AG09309 (cell line): ENCODE results near the gene PNN.
"Not testable (repeated sequence)": the region's sequence is repeated elsewhere in the genome, so short reads cannot be mapped to it uniquely, and the experiment has no call there.

Source experiments
- DNase-seq: peaks from one replicate; pipeline ENCODE4 v3.0.0-alpha.2; 2010; ENCODE audit warnings: low read depth
- H3K4me3 ChIP-seq: 2 replicates; pipeline ENCODE4 v1.5.1; 2011; ENCODE audit warnings: mild to moderate bottlenecking, low read depth, low read length, moderate library complexity; ENCODE audit not compliant: control insufficient read depth
- TF ChIP-seq, protein P1 (sequence below): IDR thresholded peaks from 2 replicates; pipeline ENCODE4 v1.5.1; 2011; ENCODE audit warnings: mild to moderate bottlenecking, low read depth, low read length, inconsistent platforms; ENCODE audit not compliant: insufficient read depth, control insufficient read depth; ENCODE audit errors: missing control alignments

PNN gene

DNA sequence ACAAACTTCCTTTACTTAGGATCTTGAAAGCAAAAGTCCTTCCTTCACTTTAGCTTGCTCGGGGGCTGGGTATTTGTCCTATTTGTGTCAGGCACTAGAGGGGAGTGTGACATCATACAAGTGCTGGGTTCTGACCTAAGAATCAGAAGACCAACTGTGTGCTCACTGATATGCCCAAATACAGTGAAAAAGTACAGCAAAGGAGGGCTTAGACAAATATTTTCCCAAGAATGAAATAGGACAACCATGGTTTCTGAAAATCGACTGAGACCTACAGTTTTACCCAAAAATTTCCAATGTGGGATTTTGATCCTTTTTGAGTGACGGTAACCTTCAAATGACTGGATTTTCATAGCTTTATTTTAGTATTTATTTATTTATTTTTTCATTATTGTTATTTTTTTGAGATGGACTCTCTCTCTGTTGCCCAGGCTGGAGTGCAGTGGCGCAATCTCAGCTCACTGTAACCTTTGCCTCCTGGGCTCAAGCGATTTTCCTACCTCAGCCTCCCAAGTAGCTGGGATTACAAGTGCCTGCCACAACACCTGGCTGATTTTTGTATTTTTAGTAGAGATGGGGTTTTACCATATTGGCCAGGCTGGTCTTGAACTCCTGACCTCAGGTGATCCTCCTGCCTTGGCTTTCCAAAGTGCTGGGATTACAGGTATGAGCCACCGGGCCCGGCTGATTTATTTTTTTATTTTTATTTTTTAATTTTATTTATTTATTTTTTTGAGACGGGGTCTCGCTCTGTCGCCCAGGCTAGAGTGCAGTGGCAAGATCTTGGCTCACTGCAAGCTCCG lies 56.9 kb downstream of the PNN start:
- TF ChIP-seq, protein P1, sequence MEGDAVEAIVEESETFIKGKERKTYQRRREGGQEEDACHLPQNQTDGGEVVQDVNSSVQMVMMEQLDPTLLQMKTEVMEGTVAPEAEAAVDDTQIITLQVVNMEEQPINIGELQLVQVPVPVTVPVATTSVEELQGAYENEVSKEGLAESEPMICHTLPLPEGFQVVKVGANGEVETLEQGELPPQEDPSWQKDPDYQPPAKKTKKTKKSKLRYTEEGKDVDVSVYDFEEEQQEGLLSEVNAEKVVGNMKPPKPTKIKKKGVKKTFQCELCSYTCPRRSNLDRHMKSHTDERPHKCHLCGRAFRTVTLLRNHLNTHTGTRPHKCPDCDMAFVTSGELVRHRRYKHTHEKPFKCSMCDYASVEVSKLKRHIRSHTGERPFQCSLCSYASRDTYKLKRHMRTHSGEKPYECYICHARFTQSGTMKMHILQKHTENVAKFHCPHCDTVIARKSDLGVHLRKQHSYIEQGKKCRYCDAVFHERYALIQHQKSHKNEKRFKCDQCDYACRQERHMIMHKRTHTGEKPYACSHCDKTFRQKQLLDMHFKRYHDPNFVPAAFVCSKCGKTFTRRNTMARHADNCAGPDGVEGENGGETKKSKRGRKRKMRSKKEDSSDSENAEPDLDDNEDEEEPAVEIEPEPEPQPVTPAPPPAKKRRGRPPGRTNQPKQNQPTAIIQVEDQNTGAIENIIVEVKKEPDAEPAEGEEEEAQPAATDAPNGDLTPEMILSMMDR = peak; percentile 10
- H3K4me3 ChIP-seq, DNase-seq: not testable (repeated sequence)
